Gastrocnemius medialis (tissue), 4 donors: ENCODE measurements around the gene SKA2. TPM values are rescaled to one million over a fixed set of nuclear protein-coding genes. Genes with fewer than 3 reads are reported as not detected.
"Not testable (repeated sequence)": the region's sequence is repeated elsewhere in the genome, so short reads cannot be mapped to it uniquely, and the experiment has no call there.

ENCODE experiments used
- ATAC-seq, 2 donors: fragments of 150-250 bp; one replicate each; pipeline ENCODE4 v1.9.1; 2016
- DNase-seq, 2 donors: peaks; one replicate each; pipeline ENCODE4 v3.0.0-alpha.2; 2019
- H3K27ac ChIP-seq, 4 donors: fragments of 200-600 bp; sonication (generic); 1 replicate in 1 of 4; 2 replicates in 3 of 4; pipeline ENCODE4 v1.5.1; 2016 to 2018; ENCODE audit warnings: mild to moderate bottlenecking in 2 of 4, moderate library complexity in 1 of 4
- H3K27me3 ChIP-seq, 3 donors: fragments of 200-600 bp; sonication (generic) in 2 of 3; 1 replicate in 1 of 3; 2 replicates in 2 of 3; pipeline versions ENCODE4 v1.5.1 to v1.6.0; 2016 to 2019; ENCODE audit warnings: mild to moderate bottlenecking in 1 of 3, moderate library complexity in 1 of 3
- H3K36me3 ChIP-seq, 2 donors: fragments of 200-600 bp; sonication (generic) in 1 of 2; one replicate each; pipeline ENCODE4 v1.5.1; 2017 to 2018
- H3K4me1 ChIP-seq, 2 donors: fragments of 200-600 bp; sonication (generic) in 1 of 2; one replicate each; pipeline ENCODE4 v1.5.1; 2016 to 2017; ENCODE audit warnings: mild to moderate bottlenecking in 2 of 2
- H3K4me3 ChIP-seq, 4 donors: fragments of 200-600 bp; sonication (generic) in 3 of 4; 1 replicate in 1 of 4; 2 replicates in 3 of 4; pipeline ENCODE4 v1.5.1; 2016 to 2019; ENCODE audit warnings: mild to moderate bottlenecking in 2 of 4
- H3K9me3 ChIP-seq, 3 donors: fragments of 200-600 bp; sonication (generic) in 2 of 3; 1 replicate in 1 of 3; 2 replicates in 2 of 3; pipeline ENCODE4 v1.5.1; 2016 to 2019
- POLR2A ChIP-seq, 2 donors: fragments of 450-650 bp; IDR thresholded peaks; one replicate each; pipeline ENCODE4 v1.6.1; 2017; ENCODE audit warnings: antibody characterized with exemption in 2 of 2, mild to moderate bottlenecking in 2 of 2, moderate library complexity in 2 of 2
- in situ Hi-C, 4 donors: fragments of 200-750 bp; cut with MboI; loops; one replicate each; pipeline versions ENCODE4 v1.15.0 to v1.8.0; 2017; ENCODE audit warnings: low sequenced_read_pairs in 4 of 4
- intact Hi-C: fragments of 100-400 bp; cut with DNase I; formaldehyde crosslinking; loops from one replicate; pipeline ENCODE4 v1.15.1; 2023; ENCODE audit warnings: low total_unique reads
- total RNA-seq, 4 donors: library from RNA; depleted of rRNA; stranded (reverse); fragments of >200 nt; gene quantifications; one replicate each; pipeline versions ENCODE4 v1.1.0 to v1.2.3, GENCODE V29; 2016
- TF ChIP-seq, protein P1 (sequence below), 5 experiments: fragments of 450-650 bp in 3 of 5; fragments of 200-600 bp in 2 of 5; sonication (generic) in 2 of 5; IDR thresholded peaks in 4 of 5; conservative IDR thresholded peaks in 1 of 5; 1 replicate in 4 of 5; 2 replicates in 1 of 5; pipeline ENCODE4 v1.5.1; 2016 to 2019; ENCODE audit warnings: antibody characterized with exemption in 5 of 5, mild to moderate bottlenecking in 3 of 5, moderate library complexity in 3 of 5

Gene SKA2
- total RNA-seq, 4 donors from 2014 or later = 4.1 to 17.8 (median 8.7) TPM

- ATAC-seq (no peak), DNase-seq (no peak)
- in situ Hi-C loops = no loop called here
- Histone ChIP-seq H3K4me3 (no peak overlapping the region), H3K27ac (no peak overlapping the region), H3K36me3 (no peaks in the 10 kb centered on the region), H3K27me3 (no peaks in the 10 kb centered on the region), H3K4me1 (no peaks in the 10 kb centered on the region), H3K9me3 (no peaks in the 10 kb centered on the region)
- TF ChIP-seq, protein P1, sequence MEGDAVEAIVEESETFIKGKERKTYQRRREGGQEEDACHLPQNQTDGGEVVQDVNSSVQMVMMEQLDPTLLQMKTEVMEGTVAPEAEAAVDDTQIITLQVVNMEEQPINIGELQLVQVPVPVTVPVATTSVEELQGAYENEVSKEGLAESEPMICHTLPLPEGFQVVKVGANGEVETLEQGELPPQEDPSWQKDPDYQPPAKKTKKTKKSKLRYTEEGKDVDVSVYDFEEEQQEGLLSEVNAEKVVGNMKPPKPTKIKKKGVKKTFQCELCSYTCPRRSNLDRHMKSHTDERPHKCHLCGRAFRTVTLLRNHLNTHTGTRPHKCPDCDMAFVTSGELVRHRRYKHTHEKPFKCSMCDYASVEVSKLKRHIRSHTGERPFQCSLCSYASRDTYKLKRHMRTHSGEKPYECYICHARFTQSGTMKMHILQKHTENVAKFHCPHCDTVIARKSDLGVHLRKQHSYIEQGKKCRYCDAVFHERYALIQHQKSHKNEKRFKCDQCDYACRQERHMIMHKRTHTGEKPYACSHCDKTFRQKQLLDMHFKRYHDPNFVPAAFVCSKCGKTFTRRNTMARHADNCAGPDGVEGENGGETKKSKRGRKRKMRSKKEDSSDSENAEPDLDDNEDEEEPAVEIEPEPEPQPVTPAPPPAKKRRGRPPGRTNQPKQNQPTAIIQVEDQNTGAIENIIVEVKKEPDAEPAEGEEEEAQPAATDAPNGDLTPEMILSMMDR (IDR thresholded peaks at IDR 0.05 in 4 of 5, conservative IDR thresholded peaks at IDR 0.05 in 1 of 5) = no peak
- no peak for TF ChIP-seq POLR2A (IDR thresholded peaks at IDR 0.05)
- intact Hi-C loops = no loop called here
Measured at GRCh38 chr17:59190806-59191205, 35.8 kb upstream of the SKA2 start.

- Histone ChIP-seq H3K4me1 (no peaks in the 10 kb centered on the region), H3K4me3 (no peak overlapping the region), H3K36me3 (no peaks in the 10 kb centered on the region), H3K27ac (no peak overlapping the region), H3K27me3 (no peaks in the 10 kb centered on the region), H3K9me3 (no peaks in the 10 kb centered on the region)
- ATAC-seq (no peak), DNase-seq (no peak)
- in situ Hi-C loops = no loop called here
- intact Hi-C loops = no loop called here
- TF ChIP-seq POLR2A (IDR thresholded peaks at IDR 0.05) = no peak
Measured at GRCh38 chr17:59186850-59187249, 31.9 kb upstream of the SKA2 start.

GRCh38 chr17:59185997-59186396, 31.0 kb upstream of the SKA2 start:
- no peak for ATAC-seq
- H3K4me3 ChIP-seq = no peak overlapping the region
- no peak for TF ChIP-seq POLR2A (IDR thresholded peaks at IDR 0.05)
- TF ChIP-seq, protein P1 (IDR thresholded peaks at IDR 0.05 in 4 of 5, conservative IDR thresholded peaks at IDR 0.05 in 1 of 5) = no peak
- H3K9me3 ChIP-seq = no peaks in the 10 kb centered on the region
- intact Hi-C loops = no loop called here
- no peaks in the 10 kb centered on the region for H3K4me1 ChIP-seq
- no peak overlapping the region for H3K27ac ChIP-seq
- in situ Hi-C loops = no loop called here
- H3K36me3 ChIP-seq = no peaks in the 10 kb centered on the region
- H3K27me3 ChIP-seq = no peaks in the 10 kb centered on the region
- no peak for DNase-seq

DNA sequence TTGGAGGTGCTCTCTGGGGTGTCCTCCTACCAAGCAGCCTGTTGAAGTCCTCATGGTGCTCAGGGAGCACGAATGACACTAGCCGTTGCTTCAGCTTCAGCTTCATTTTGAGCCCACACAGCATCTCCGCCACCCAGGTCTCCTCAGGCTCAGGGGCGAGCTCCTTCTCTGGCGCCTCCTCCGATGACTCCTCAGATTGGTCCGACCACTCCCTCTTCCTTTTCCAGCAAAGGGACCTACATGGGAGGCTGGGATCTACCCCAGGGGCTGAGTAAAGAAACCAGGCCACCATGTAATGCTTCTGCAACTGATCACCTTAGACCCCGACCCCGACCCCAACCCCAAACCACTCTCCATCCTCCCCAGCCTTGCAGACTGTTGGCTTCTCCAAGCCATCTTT, 26.5 kb upstream of the SKA2 start:
- Histone ChIP-seq H3K36me3 (no peaks in the 10 kb centered on the region), H3K27ac (no peak overlapping the region), H3K9me3 (no peaks in the 10 kb centered on the region), H3K4me1 (no peaks in the 10 kb centered on the region), H3K4me3 (no peak overlapping the region), H3K27me3 (no peaks in the 10 kb centered on the region)
- no peak for DNase-seq
- no peak for ATAC-seq
- intact Hi-C loops = no loop called here
- no peak for TF ChIP-seq POLR2A (IDR thresholded peaks at IDR 0.05)
- TF ChIP-seq, protein P1 (IDR thresholded peaks at IDR 0.05 in 4 of 5, conservative IDR thresholded peaks at IDR 0.05 in 1 of 5) = no peak
- in situ Hi-C loops = no loop called here

GRCh38 chr17:59180626-59181025, 25.6 kb upstream of the SKA2 start:
- no peaks in the 10 kb centered on the region for H3K36me3 ChIP-seq
- no peak for DNase-seq
- in situ Hi-C loops (no loop called here), intact Hi-C loops (no loop called here)
- ATAC-seq = no peak
- H3K27ac ChIP-seq = no peak overlapping the region
- no peak overlapping the region for H3K4me3 ChIP-seq
- no peaks in the 10 kb centered on the region for H3K27me3 ChIP-seq
- H3K9me3 ChIP-seq = no peaks in the 10 kb centered on the region
- no peaks in the 10 kb centered on the region for H3K4me1 ChIP-seq
- TF ChIP-seq POLR2A (IDR thresholded peaks at IDR 0.05) = no peak
- TF ChIP-seq, protein P1 (IDR thresholded peaks at IDR 0.05 in 4 of 5, conservative IDR thresholded peaks at IDR 0.05 in 1 of 5) = no peak

GRCh38 chr17:59179601-59180000, 24.6 kb upstream of the SKA2 start:
- in situ Hi-C loops, H3K27me3 ChIP-seq, DNase-seq, intact Hi-C loops, H3K4me3 ChIP-seq, H3K9me3 ChIP-seq, H3K4me1 ChIP-seq, H3K27ac ChIP-seq, ATAC-seq, H3K36me3 ChIP-seq: not testable (repeated sequence)
